GM23338 (cell line): Measurements from ENCODE around the gene ANKRD44. TPM values are rescaled to one million over a fixed set of nuclear protein-coding genes. Genes with fewer than 3 reads are reported as not detected.
"Not testable (repeated sequence)": the region's sequence is repeated elsewhere in the genome, so short reads cannot be mapped to it uniquely, and the experiment has no call there.

ENCODE experiments used
- ATAC-seq: fragments of 200-7000 bp; cut with Tn5 transposase; 3 replicates; pipeline ENCODE4 v1.9.1; 2020
- DNase-seq: peaks from one replicate; pipeline ENCODE4 v3.0.0-alpha.2; 2015; ENCODE audit warnings: low spot score
- H2AFZ ChIP-seq: fragments of 200-600 bp; sonication (generic); 2 replicates; pipeline ENCODE4 v1.8.0; 2016; ENCODE audit warnings: antibody characterized with exemption, mild to moderate bottlenecking, moderate library complexity
- H3F3A ChIP-seq: fragments of 200-600 bp; sonication (generic); replicated peaks from 2 replicates; pipeline ENCODE4 v1.8.0; 2017; ENCODE audit warnings: antibody characterized with exemption, mixed run types, low read depth
- H3K27ac ChIP-seq: fragments of 200-600 bp; sonication (generic); 2 replicates; pipeline ENCODE4 v1.6.1; 2016; ENCODE audit warnings: low read depth
- H3K27me3 ChIP-seq: fragments of 200-600 bp; sonication (generic); 2 replicates; pipeline ENCODE4 v1.8.0; 2016; ENCODE audit warnings: mild to moderate bottlenecking, mixed run types, moderate library complexity; ENCODE audit not compliant: insufficient read depth
- H3K36me3 ChIP-seq: fragments of 200-600 bp; sonication (generic); 2 replicates; pipeline ENCODE4 v1.8.0; 2016; ENCODE audit warnings: mild to moderate bottlenecking; ENCODE audit not compliant: insufficient read depth
- H3K4me1 ChIP-seq: fragments of 200-600 bp; sonication (generic); 2 replicates; pipeline ENCODE4 v1.8.0; 2016; ENCODE audit warnings: mild to moderate bottlenecking, moderate library complexity; ENCODE audit not compliant: insufficient read depth
- H3K4me2 ChIP-seq: fragments of 200-600 bp; sonication (generic); 2 replicates; pipeline ENCODE4 v1.7.1; 2017; ENCODE audit warnings: mixed run types
- H3K4me3 ChIP-seq: fragments of 200-600 bp; sonication (generic); 2 replicates; pipeline ENCODE4 v1.6.1; 2016; ENCODE audit warnings: mixed run types
- H3K79me2 ChIP-seq: fragments of 200-600 bp; sonication (generic); replicated peaks from 2 replicates; pipeline ENCODE4 v1.8.0; 2017; ENCODE audit warnings: mild to moderate bottlenecking; ENCODE audit not compliant: insufficient read depth
- H3K9me2 ChIP-seq: fragments of 200-600 bp; sonication (generic); 2 replicates; pipeline ENCODE4 v1.8.0; 2017; ENCODE audit not compliant: insufficient read depth
- H4K20me1 ChIP-seq: fragments of 200-600 bp; sonication (generic); replicated peaks from 2 replicates; pipeline ENCODE4 v1.8.0; 2017; ENCODE audit warnings: mild to moderate bottlenecking; ENCODE audit not compliant: insufficient read depth
- H3K27ac Mint-ChIP-seq: 2 replicates; pipeline ENCODE4 v1.8.0; 2020; ENCODE audit warnings: inconsistent platforms, mild to moderate bottlenecking, moderate library complexity, mixed read lengths
- H3K27me3 Mint-ChIP-seq: 3 replicates; pipeline ENCODE4 v1.8.0; 2022; ENCODE audit warnings: low read depth, mild to moderate bottlenecking, moderate library complexity, mixed read lengths, inconsistent platforms; ENCODE audit not compliant: insufficient read depth, poor library complexity
- H3K36me3 Mint-ChIP-seq: 3 replicates; pipeline ENCODE4 v1.8.0; 2021; ENCODE audit warnings: low read depth, mild to moderate bottlenecking, inconsistent platforms, moderate library complexity, mixed read lengths
- H3K4me1 Mint-ChIP-seq: 3 replicates; pipeline ENCODE4 v1.8.0; 2020; ENCODE audit warnings: mild to moderate bottlenecking, inconsistent platforms, mixed read lengths
- H3K4me3 Mint-ChIP-seq: 3 replicates; pipeline ENCODE4 v1.8.0; 2021; ENCODE audit warnings: moderate library complexity, mild to moderate bottlenecking, inconsistent platforms, mixed read lengths
- H3K9me3 Mint-ChIP-seq: 3 replicates; pipeline ENCODE4 v1.8.0; 2020; ENCODE audit warnings: moderate library complexity, mild to moderate bottlenecking, inconsistent platforms, mixed read lengths
- CREB1 ChIP-seq: fragments of 250-450 bp; sonication (Bioruptor Pico); IDR thresholded peaks from 2 replicates; pipeline ENCODE4 v1.5.0; 2020; ENCODE audit warnings: low read depth, mild to moderate bottlenecking, moderate library complexity
- EZH2 ChIP-seq: fragments of 200-600 bp; sonication (generic); IDR thresholded peaks from one replicate; pipeline ENCODE4 v1.8.0; 2017; ENCODE audit warnings: antibody characterized with exemption, mild to moderate bottlenecking, low read depth; ENCODE audit not compliant: unreplicated experiment
- EZH2phosphoT487 ChIP-seq: fragments of 200-600 bp; sonication (generic); IDR thresholded peaks from one replicate; pipeline ENCODE4 v1.8.1; 2018; ENCODE audit warnings: antibody characterized with exemption; ENCODE audit not compliant: unreplicated experiment
- JUNB ChIP-seq: IDR thresholded peaks from one replicate; pipeline ENCODE4 v1.6.1; 2016; ENCODE audit warnings: antibody characterized with exemption; ENCODE audit not compliant: unreplicated experiment
- NANOG ChIP-seq: IDR thresholded peaks from 2 replicates; pipeline ENCODE4 v1.6.1; 2016; ENCODE audit warnings: antibody characterized with exemption, borderline replicate concordance
- POLR2AphosphoS5 ChIP-seq: IDR thresholded peaks from 2 replicates; pipeline ENCODE4 v1.6.1; 2016; ENCODE audit warnings: antibody characterized with exemption, low read depth
- STAT1 ChIP-seq: IDR thresholded peaks from one replicate; pipeline ENCODE4 v1.6.1; 2016; ENCODE audit warnings: antibody characterized with exemption; ENCODE audit not compliant: unreplicated experiment
- ZNF114 ChIP-seq: fragments of 250-450 bp; sonication (Bioruptor Pico); IDR thresholded peaks from 2 replicates; pipeline ENCODE4 v1.5.0; 2020; ENCODE audit warnings: mild to moderate bottlenecking, moderate library complexity
- polyA plus RNA-seq: library from polyadenylated mRNA; unstranded; fragments of >200 nt; fragmentation: Nextera tagmentation; extraction: Ambion mirVana; gene quantifications from 2 replicates; pipeline ENCODE4 v1.2.1, GENCODE V29; 2016
- total RNA-seq: library from RNA; depleted of rRNA; stranded (reverse); fragments of >200 nt; shearing (Covaris generic); gene quantifications from 2 replicates; pipeline ENCODE4 v1.2.3, GENCODE V29; 2014
- TF ChIP-seq, protein P1 (sequence below): IDR thresholded peaks from one replicate; pipeline ENCODE4 v1.6.1; 2018; ENCODE audit warnings: antibody characterized with exemption; ENCODE audit not compliant: unreplicated experiment
- TF ChIP-seq, protein P2 (sequence below), 2 experiments: fragments of 200-600 bp in 1 of 2; sonication (generic) in 1 of 2; conservative IDR thresholded peaks; 2 replicates each; pipeline versions ENCODE4 v1.5.1 to v1.6.1; 2016 to 2017; ENCODE audit warnings: antibody characterized with exemption in 2 of 2, low read depth in 2 of 2, mild to moderate bottlenecking in 2 of 2, moderate library complexity in 1 of 2

ANKRD44 gene
- total and polyA plus RNA-seq, 2 experiments from 2014 or later: 0.44 to 0.56 TPM

- Mint-ChIP-seq H3K9me3 (no peaks in the 10 kb centered on the region), H3K4me3 (no peak overlapping the region), H3K4me1 (no peaks in the 10 kb centered on the region), H3K27me3 (no peaks in the 10 kb centered on the region), H3K36me3 (no peaks in the 10 kb centered on the region), H3K27ac (no peak overlapping the region)
- H3K27me3 ChIP-seq: no peaks in the 10 kb centered on the region
- no peak overlapping the region for H3K4me2 ChIP-seq
- no peak overlapping the region for H3K4me3 ChIP-seq
- no peaks in the 10 kb centered on the region for H3K36me3 ChIP-seq
- no peaks in the 10 kb centered on the region for H3K9me2 ChIP-seq
- DNase-seq (no peak), ATAC-seq (no peak)
- no peaks in the 10 kb centered on the region for H3K4me1 ChIP-seq
- no peak overlapping the region for H2AFZ ChIP-seq
- H3K79me2 ChIP-seq: no peaks in the 10 kb centered on the region
- H3K27ac ChIP-seq: no peak overlapping the region
- no peaks in the 10 kb centered on the region for H4K20me1 ChIP-seq
- TF ChIP-seq, protein P1, sequence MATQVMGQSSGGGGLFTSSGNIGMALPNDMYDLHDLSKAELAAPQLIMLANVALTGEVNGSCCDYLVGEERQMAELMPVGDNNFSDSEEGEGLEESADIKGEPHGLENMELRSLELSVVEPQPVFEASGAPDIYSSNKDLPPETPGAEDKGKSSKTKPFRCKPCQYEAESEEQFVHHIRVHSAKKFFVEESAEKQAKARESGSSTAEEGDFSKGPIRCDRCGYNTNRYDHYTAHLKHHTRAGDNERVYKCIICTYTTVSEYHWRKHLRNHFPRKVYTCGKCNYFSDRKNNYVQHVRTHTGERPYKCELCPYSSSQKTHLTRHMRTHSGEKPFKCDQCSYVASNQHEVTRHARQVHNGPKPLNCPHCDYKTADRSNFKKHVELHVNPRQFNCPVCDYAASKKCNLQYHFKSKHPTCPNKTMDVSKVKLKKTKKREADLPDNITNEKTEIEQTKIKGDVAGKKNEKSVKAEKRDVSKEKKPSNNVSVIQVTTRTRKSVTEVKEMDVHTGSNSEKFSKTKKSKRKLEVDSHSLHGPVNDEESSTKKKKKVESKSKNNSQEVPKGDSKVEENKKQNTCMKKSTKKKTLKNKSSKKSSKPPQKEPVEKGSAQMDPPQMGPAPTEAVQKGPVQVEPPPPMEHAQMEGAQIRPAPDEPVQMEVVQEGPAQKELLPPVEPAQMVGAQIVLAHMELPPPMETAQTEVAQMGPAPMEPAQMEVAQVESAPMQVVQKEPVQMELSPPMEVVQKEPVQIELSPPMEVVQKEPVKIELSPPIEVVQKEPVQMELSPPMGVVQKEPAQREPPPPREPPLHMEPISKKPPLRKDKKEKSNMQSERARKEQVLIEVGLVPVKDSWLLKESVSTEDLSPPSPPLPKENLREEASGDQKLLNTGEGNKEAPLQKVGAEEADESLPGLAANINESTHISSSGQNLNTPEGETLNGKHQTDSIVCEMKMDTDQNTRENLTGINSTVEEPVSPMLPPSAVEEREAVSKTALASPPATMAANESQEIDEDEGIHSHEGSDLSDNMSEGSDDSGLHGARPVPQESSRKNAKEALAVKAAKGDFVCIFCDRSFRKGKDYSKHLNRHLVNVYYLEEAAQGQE: no peak
- TF ChIP-seq CREB1 (CRISPR knock-in tag) (no peak), EZH2 (no peak), ZNF114 (CRISPR knock-in tag) (no peak), STAT1 (no peak), NANOG (no peak), JUNB (no peak)
- H3F3A ChIP-seq: no peaks in the 10 kb centered on the region
These were observed 70.0 kb downstream of the ANKRD44 start for GRCh38 chr2:197240421-197241041.

GRCh38 chr2:197240018-197240417 is 70.6 kb downstream of the ANKRD44 start:
- not testable (repeated sequence) for H3K9me3 Mint-ChIP-seq, H3K4me1 ChIP-seq, DNase-seq, H3K4me2 ChIP-seq, H4K20me1 ChIP-seq, H3K27ac ChIP-seq, H3K4me1 Mint-ChIP-seq, H3K36me3 Mint-ChIP-seq, H3K27me3 Mint-ChIP-seq, H3K36me3 ChIP-seq, H3K27ac Mint-ChIP-seq, H3K9me2 ChIP-seq, ATAC-seq, H2AFZ ChIP-seq, H3K27me3 ChIP-seq, H3K4me3 ChIP-seq, H3K79me2 ChIP-seq, H3K4me3 Mint-ChIP-seq, H3F3A ChIP-seq

- Mint-ChIP-seq H3K27ac (no peak overlapping the region), H3K27me3 (no peaks in the 10 kb centered on the region), H3K4me3 (no peak overlapping the region), H3K9me3 (no peaks in the 10 kb centered on the region), H3K36me3 (no peaks in the 10 kb centered on the region), H3K4me1 (peaks cover 6% of the 10 kb centered on the region; the same call in 1 of the 3 replicates)
- no peaks in the 10 kb centered on the region for H3K27me3 ChIP-seq
- ATAC-seq (no peak), DNase-seq (no peak)
- no peak overlapping the region for H3K27ac ChIP-seq
- no peaks in the 10 kb centered on the region for H4K20me1 ChIP-seq
- H3K36me3 ChIP-seq: no peaks in the 10 kb centered on the region
- H3F3A ChIP-seq: no peaks in the 10 kb centered on the region
- H3K4me1 ChIP-seq: no peaks in the 10 kb centered on the region
- no peak overlapping the region for H3K4me3 ChIP-seq
- no peaks in the 10 kb centered on the region for H3K79me2 ChIP-seq
- no peaks in the 10 kb centered on the region for H3K9me2 ChIP-seq
- no peak overlapping the region for H3K4me2 ChIP-seq
- H2AFZ ChIP-seq: no peak overlapping the region
- TF ChIP-seq, protein P1: no peak
- TF ChIP-seq EZH2phosphoT487 (no peak), ZNF114 (CRISPR knock-in tag) (no peak), CREB1 (CRISPR knock-in tag) (no peak), POLR2AphosphoS5 (no peak), EZH2 (no peak)
- TF ChIP-seq, protein P2, sequence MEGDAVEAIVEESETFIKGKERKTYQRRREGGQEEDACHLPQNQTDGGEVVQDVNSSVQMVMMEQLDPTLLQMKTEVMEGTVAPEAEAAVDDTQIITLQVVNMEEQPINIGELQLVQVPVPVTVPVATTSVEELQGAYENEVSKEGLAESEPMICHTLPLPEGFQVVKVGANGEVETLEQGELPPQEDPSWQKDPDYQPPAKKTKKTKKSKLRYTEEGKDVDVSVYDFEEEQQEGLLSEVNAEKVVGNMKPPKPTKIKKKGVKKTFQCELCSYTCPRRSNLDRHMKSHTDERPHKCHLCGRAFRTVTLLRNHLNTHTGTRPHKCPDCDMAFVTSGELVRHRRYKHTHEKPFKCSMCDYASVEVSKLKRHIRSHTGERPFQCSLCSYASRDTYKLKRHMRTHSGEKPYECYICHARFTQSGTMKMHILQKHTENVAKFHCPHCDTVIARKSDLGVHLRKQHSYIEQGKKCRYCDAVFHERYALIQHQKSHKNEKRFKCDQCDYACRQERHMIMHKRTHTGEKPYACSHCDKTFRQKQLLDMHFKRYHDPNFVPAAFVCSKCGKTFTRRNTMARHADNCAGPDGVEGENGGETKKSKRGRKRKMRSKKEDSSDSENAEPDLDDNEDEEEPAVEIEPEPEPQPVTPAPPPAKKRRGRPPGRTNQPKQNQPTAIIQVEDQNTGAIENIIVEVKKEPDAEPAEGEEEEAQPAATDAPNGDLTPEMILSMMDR (conservative IDR thresholded peaks at IDR 0.05; ENCODE audit: low read depth in 2 of 2): no peak
These were observed 71.1 kb downstream of the ANKRD44 start for GRCh38 chr2:197239434-197239833.
